Chondrocyte (in vitro differentiated cells): ENCODE results near the gene DPP6. TPM values are rescaled to one million over a fixed set of nuclear protein-coding genes. Genes with fewer than 3 reads are reported as not detected.

ENCODE experiments used
- DNase-seq: peaks from one replicate; pipeline ENCODE4 v3.0.0; 2021; ENCODE audit warnings: mixed read lengths, low spot score
- H3K27ac Mint-ChIP-seq: one replicate; pipeline ENCODE4 v1.8.0; 2021; ENCODE audit warnings: mild to moderate bottlenecking, moderate library complexity, mixed read lengths; ENCODE audit not compliant: unreplicated experiment
- H3K27me3 Mint-ChIP-seq: 2 replicates; pipeline ENCODE4 v1.8.0; 2021; ENCODE audit warnings: low read depth, mixed read lengths
- H3K36me3 Mint-ChIP-seq: 2 replicates; pipeline ENCODE4 v1.8.0; 2021; ENCODE audit warnings: low read depth, mixed read lengths
- H3K4me1 Mint-ChIP-seq: 2 replicates; pipeline ENCODE4 v1.8.0; 2021; ENCODE audit warnings: low read depth, mild to moderate bottlenecking, mixed read lengths
- H3K4me3 Mint-ChIP-seq: one replicate; pipeline ENCODE4 v1.8.0; 2021; ENCODE audit warnings: mild to moderate bottlenecking, moderate library complexity, mixed read lengths; ENCODE audit not compliant: unreplicated experiment
- H3K9me3 Mint-ChIP-seq: 2 replicates; pipeline ENCODE4 v1.8.0; 2021; ENCODE audit warnings: low read depth, mixed read lengths
- CTCF ChIP-seq: fragments of 200-600 bp; sonication (generic); IDR thresholded peaks from 2 replicates; pipeline ENCODE4 v1.5.0; 2021; ENCODE audit warnings: antibody characterized with exemption, mild to moderate bottlenecking, moderate library complexity
- total RNA-seq: library from RNA; stranded (reverse); gene quantifications from 3 replicates; pipeline ENCODE4 v1.2.1, GENCODE V29; 2021

DPP6 gene
- total RNA-seq, 1 donor from 2014 or later: not detected

GRCh38 chr7:154212861-154213260, 160.7 kb downstream of the DPP6 start:
- no peaks in the 10 kb centered on the region for H3K36me3 Mint-ChIP-seq
- H3K4me3 Mint-ChIP-seq: no peak overlapping the region
- no peak overlapping the region for H3K27ac Mint-ChIP-seq
- H3K9me3 Mint-ChIP-seq: peaks cover 68% of the 10 kb centered on the region
- no peak for TF ChIP-seq CTCF
- no peaks in the 10 kb centered on the region for H3K4me1 Mint-ChIP-seq
- H3K27me3 Mint-ChIP-seq: no peaks in the 10 kb centered on the region
- DNase-seq: no peak

- no peak for TF ChIP-seq CTCF
- H3K36me3 Mint-ChIP-seq: no peaks in the 10 kb centered on the region
- no peaks in the 10 kb centered on the region for H3K4me1 Mint-ChIP-seq
- no peaks in the 10 kb centered on the region for H3K27me3 Mint-ChIP-seq
- H3K9me3 Mint-ChIP-seq: peaks cover 59% of the 10 kb centered on the region
- no peak for DNase-seq
- no peak overlapping the region for H3K27ac Mint-ChIP-seq
- H3K4me3 Mint-ChIP-seq: no peak overlapping the region
Measured at GRCh38 chr7:154217688-154218340, 165.6 kb downstream of the DPP6 start.

GRCh38 chr7:154231732-154232131, 179.5 kb downstream of the DPP6 start:
- H3K27ac Mint-ChIP-seq: no peak overlapping the region

GRCh38 chr7:154232700-154233099, 180.5 kb downstream of the DPP6 start:
- no peak overlapping the region for H3K27ac Mint-ChIP-seq
- no peaks in the 10 kb centered on the region for H3K36me3 Mint-ChIP-seq
- no peak overlapping the region for H3K4me3 Mint-ChIP-seq
- no peak for TF ChIP-seq CTCF
- no peaks in the 10 kb centered on the region for H3K27me3 Mint-ChIP-seq
- no peaks in the 10 kb centered on the region for H3K4me1 Mint-ChIP-seq
- peaks cover 74% of the 10 kb centered on the region for H3K9me3 Mint-ChIP-seq
- DNase-seq: no peak

More at GRCh38 chr7:154231732-154232131, 179.5 kb downstream of the DPP6 start:
- Mint-ChIP-seq H3K27me3 (no peaks in the 10 kb centered on the region), H3K4me1 (no peaks in the 10 kb centered on the region), H3K36me3 (no peaks in the 10 kb centered on the region), H3K4me3 (no peak overlapping the region), H3K9me3 (peaks cover 73% of the 10 kb centered on the region)
- DNase-seq: no peak
- TF ChIP-seq CTCF: no peak

- no peaks in the 10 kb centered on the region for H3K36me3 Mint-ChIP-seq
- H3K27me3 Mint-ChIP-seq: no peaks in the 10 kb centered on the region
- TF ChIP-seq CTCF: no peak
- no peak overlapping the region for H3K4me3 Mint-ChIP-seq
- H3K4me1 Mint-ChIP-seq: no peaks in the 10 kb centered on the region
- peaks cover 68% of the 10 kb centered on the region for H3K9me3 Mint-ChIP-seq
- H3K27ac Mint-ChIP-seq: no peak overlapping the region
- no peak for DNase-seq
Measured at GRCh38 chr7:154241988-154242387, 189.8 kb downstream of the DPP6 start.
